SK-N-SH (cell line): ENCODE measurements around the gene IQCE. TPM values are rescaled to one million over a fixed set of nuclear protein-coding genes. Genes with fewer than 3 reads are reported as not detected.

Source experiments
- EP300 ChIP-seq, 2 experiments: IDR thresholded peaks; 2 replicates each; pipeline versions ENCODE4 v1.4.0 to v1.6.1; 2012; ENCODE audit warnings: borderline replicate concordance in 1 of 2, low read depth in 1 of 2, low read length in 1 of 2
- EZH2phosphoT487 ChIP-seq: fragments of 200-600 bp; sonication (generic); IDR thresholded peaks from 2 replicates; pipeline ENCODE4 v1.6.1; 2017; ENCODE audit warnings: low read depth, mixed run types, mild to moderate bottlenecking, antibody characterized with exemption, moderate library complexity, borderline replicate concordance
- FOSL2 ChIP-seq: IDR thresholded peaks from 2 replicates; pipeline ENCODE4 v1.4.0; 2012; ENCODE audit warnings: low read depth, mild to moderate bottlenecking, moderate library complexity, borderline replicate concordance
- FOXJ3 ChIP-seq: sonication (generic); formaldehyde crosslinking; IDR thresholded peaks from 2 replicates; pipeline ENCODE4 v1.5.1; 2020; ENCODE audit warnings: mild to moderate bottlenecking, missing genetic modification reagents
- FOXM1 ChIP-seq: IDR thresholded peaks from 2 replicates; pipeline ENCODE4 v1.4.0; 2012; ENCODE audit warnings: low read depth, mild to moderate bottlenecking
- JUND ChIP-seq: IDR thresholded peaks from 2 replicates; pipeline ENCODE4 v1.4.0; 2012
- NRF1 ChIP-seq: IDR thresholded peaks from 2 replicates; pipeline ENCODE4 v1.6.1; 2012; ENCODE audit warnings: low read depth, mild to moderate bottlenecking, low read length
- POLR2AphosphoS5 ChIP-seq: IDR thresholded peaks from 2 replicates; pipeline ENCODE4 v1.6.1; 2012; ENCODE audit warnings: low read depth, low read length
- RCOR1 ChIP-seq: fragments of 150-350 bp; IDR thresholded peaks from 2 replicates; pipeline ENCODE4 v1.6.1; 2017; ENCODE audit warnings: antibody characterized with exemption, low read length
- RFX5 ChIP-seq: IDR thresholded peaks from 2 replicates; pipeline ENCODE4 v1.6.1; 2012; ENCODE audit warnings: mild to moderate bottlenecking, improper control_type of control experiment, low read length
- TAF1 ChIP-seq: IDR thresholded peaks from 2 replicates; pipeline ENCODE4 v1.6.1; 2012; ENCODE audit warnings: low read depth, mild to moderate bottlenecking, low read length, moderate library complexity, borderline replicate concordance
- TCF12 ChIP-seq: IDR thresholded peaks from 2 replicates; pipeline ENCODE4 v1.4.0; 2012
- polyA plus RNA-seq, 3 experiments: library from polyadenylated mRNA; depleted of rRNA; stranded (reverse); fragments of >200 nt; gene quantifications; 2 replicates each; pipeline ENCODE4 v1.2.3, GENCODE V29; 2012
- TF ChIP-seq, protein P1 (sequence below): fragments of 200-600 bp; sonication (generic); IDR thresholded peaks from 2 replicates; pipeline ENCODE4 v1.6.1; 2017; ENCODE audit warnings: antibody characterized with exemption, mild to moderate bottlenecking, moderate library complexity
- TF ChIP-seq, protein P2 (sequence below): IDR thresholded peaks from 2 replicates; pipeline ENCODE4 v1.4.0; 2012; ENCODE audit warnings: low read depth
- TF ChIP-seq, protein P3 (sequence below): fragments of 150-350 bp; IDR thresholded peaks from 2 replicates; pipeline ENCODE4 v1.6.1; 2016; ENCODE audit warnings: mild to moderate bottlenecking, low read depth, low read length
- TF ChIP-seq, protein P4 (sequence below): IDR thresholded peaks from 2 replicates; pipeline ENCODE4 v1.4.0; 2012; ENCODE audit warnings: low read depth, borderline replicate concordance

IQCE gene
- polyA plus RNA-seq, 1 of the 3 experiments (the other 2 are of a cell fraction): 14.4 TPM

DNA sequence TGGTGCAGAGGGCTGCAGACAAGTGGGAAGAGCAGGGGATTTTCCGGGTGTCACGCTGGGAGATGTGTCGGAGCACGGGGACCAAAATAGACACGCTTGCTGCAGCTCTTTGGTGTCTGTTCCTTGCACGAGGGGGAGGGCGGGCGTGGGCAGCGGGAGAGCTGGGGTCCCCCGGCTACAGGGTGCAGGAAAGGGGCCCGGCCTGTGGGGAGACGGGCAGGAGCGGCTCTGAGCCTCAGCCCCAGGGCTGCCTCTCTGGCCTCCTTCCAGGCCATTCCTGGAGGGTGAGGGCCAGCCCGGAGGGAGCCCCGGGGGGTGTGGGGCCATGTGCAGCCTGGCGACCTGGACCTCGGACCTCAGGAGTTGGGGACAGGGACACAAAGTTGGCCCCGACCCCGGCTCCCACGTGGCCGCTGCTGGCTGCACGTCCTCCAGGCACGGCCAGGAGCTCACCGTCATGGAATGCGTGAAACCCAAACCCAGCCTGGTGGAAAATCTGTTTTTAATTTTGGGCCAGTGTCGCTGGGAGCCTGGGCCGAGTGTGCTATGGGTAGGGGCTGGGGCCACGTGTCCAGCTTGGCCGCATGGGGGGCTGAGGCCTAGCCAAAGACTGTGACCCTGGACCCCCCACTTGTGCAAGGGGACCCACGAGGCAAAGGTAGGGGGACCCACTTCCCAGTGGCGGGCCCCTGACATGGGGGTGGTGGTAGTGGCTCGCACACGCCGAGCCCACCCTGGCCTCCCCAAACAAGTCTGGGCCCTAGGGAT lies 79.6 kb downstream of the IQCE start (continued):
- TF ChIP-seq, protein P1, sequence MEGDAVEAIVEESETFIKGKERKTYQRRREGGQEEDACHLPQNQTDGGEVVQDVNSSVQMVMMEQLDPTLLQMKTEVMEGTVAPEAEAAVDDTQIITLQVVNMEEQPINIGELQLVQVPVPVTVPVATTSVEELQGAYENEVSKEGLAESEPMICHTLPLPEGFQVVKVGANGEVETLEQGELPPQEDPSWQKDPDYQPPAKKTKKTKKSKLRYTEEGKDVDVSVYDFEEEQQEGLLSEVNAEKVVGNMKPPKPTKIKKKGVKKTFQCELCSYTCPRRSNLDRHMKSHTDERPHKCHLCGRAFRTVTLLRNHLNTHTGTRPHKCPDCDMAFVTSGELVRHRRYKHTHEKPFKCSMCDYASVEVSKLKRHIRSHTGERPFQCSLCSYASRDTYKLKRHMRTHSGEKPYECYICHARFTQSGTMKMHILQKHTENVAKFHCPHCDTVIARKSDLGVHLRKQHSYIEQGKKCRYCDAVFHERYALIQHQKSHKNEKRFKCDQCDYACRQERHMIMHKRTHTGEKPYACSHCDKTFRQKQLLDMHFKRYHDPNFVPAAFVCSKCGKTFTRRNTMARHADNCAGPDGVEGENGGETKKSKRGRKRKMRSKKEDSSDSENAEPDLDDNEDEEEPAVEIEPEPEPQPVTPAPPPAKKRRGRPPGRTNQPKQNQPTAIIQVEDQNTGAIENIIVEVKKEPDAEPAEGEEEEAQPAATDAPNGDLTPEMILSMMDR: no peak
- TF ChIP-seq RFX5 (no peak), TCF12 (peak; percentile 99), NRF1 (no peak), EZH2phosphoT487 (no peak), TAF1 (peak; percentile 37), JUND (no peak; the same call in 1 of the 2 replicates), RCOR1 (peak; percentile 92), POLR2AphosphoS5 (peak; percentile 73; the same call in 1 of the 2 replicates), FOXM1 (no peak), FOSL2 (no peak), EP300 (IDR thresholded peaks at IDR 0.05; ENCODE audit: borderline replicate concordance in 1 of 2, low read depth in 1 of 2, low read length in 1 of 2) (peak; percentile 22 to 72; a peak in 2 of 4 replicates), FOXJ3 (peak; percentile 43; the same call in 1 of the 2 replicates)
- TF ChIP-seq, protein P2, sequence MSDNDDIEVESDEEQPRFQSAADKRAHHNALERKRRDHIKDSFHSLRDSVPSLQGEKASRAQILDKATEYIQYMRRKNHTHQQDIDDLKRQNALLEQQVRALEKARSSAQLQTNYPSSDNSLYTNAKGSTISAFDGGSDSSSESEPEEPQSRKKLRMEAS: peak; percentile 99
- TF ChIP-seq, protein P3, sequence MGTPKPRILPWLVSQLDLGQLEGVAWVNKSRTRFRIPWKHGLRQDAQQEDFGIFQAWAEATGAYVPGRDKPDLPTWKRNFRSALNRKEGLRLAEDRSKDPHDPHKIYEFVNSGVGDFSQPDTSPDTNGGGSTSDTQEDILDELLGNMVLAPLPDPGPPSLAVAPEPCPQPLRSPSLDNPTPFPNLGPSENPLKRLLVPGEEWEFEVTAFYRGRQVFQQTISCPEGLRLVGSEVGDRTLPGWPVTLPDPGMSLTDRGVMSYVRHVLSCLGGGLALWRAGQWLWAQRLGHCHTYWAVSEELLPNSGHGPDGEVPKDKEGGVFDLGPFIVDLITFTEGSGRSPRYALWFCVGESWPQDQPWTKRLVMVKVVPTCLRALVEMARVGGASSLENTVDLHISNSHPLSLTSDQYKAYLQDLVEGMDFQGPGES: no peak
- TF ChIP-seq, protein P4, sequence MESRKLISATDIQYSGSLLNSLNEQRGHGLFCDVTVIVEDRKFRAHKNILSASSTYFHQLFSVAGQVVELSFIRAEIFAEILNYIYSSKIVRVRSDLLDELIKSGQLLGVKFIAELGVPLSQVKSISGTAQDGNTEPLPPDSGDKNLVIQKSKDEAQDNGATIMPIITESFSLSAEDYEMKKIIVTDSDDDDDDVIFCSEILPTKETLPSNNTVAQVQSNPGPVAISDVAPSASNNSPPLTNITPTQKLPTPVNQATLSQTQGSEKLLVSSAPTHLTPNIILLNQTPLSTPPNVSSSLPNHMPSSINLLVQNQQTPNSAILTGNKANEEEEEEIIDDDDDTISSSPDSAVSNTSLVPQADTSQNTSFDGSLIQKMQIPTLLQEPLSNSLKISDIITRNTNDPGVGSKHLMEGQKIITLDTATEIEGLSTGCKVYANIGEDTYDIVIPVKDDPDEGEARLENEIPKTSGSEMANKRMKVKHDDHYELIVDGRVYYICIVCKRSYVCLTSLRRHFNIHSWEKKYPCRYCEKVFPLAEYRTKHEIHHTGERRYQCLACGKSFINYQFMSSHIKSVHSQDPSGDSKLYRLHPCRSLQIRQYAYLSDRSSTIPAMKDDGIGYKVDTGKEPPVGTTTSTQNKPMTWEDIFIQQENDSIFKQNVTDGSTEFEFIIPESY: no peak
